ENCODE results near the gene SPRR4. TPM values are rescaled to one million over a fixed set of nuclear protein-coding genes. Genes with fewer than 3 reads are reported as not detected.

Gene SPRR4
- total RNA-seq, 1 donor from 2014 or later, result not detected

DNA sequence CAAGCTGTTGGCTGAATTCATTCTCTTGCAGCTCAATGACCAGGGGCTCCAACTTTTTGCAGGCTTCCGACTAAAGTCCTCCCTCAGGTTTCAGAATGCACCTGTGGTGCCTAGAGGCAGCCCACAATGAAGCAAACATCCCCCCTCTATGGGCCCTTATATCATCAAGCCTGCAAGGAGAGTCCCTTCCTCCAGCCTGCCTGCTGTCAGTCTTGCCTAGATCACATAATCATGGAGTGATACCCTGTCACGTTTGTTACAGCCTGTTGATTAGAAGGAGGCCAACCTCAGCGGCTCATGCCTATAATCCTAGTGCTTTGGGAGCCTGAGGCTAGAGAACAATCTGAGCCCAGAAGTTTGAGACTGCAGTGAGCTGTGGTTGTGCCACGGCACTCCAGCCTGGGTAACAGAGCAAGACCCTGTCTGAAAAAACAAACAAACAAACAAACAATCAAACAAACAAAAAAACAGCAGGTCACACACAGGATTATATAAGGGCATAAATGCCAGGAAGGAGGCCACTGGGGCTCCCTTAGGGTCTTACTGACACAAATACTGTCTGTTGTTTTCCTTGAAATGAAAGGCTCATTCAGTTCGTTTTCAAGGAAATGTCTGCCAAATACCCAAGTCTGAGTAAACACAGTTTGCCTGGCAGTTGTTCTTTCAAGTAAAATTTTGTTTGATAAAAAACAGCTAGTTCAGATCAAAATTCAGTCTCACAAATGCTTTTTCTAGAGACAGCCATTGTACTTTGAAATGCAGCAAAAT lies 26.4 kb downstream of the SPRR4 start:
- intact Hi-C loops (cut with DNase I), result no loop called here
- Histone ChIP-seq H3K27ac (no peak overlapping the region), H3K9me3 (no peaks in the 10 kb centered on the region), H3K36me3 (no peaks in the 10 kb centered on the region), H3K27me3 (ENCODE audit: low read depth) (no peaks in the 10 kb centered on the region), H3K4me1 (no peaks in the 10 kb centered on the region), H3K4me3 (no peak overlapping the region)
- DNase-seq, result no peak
- TF ChIP-seq, protein P1, sequence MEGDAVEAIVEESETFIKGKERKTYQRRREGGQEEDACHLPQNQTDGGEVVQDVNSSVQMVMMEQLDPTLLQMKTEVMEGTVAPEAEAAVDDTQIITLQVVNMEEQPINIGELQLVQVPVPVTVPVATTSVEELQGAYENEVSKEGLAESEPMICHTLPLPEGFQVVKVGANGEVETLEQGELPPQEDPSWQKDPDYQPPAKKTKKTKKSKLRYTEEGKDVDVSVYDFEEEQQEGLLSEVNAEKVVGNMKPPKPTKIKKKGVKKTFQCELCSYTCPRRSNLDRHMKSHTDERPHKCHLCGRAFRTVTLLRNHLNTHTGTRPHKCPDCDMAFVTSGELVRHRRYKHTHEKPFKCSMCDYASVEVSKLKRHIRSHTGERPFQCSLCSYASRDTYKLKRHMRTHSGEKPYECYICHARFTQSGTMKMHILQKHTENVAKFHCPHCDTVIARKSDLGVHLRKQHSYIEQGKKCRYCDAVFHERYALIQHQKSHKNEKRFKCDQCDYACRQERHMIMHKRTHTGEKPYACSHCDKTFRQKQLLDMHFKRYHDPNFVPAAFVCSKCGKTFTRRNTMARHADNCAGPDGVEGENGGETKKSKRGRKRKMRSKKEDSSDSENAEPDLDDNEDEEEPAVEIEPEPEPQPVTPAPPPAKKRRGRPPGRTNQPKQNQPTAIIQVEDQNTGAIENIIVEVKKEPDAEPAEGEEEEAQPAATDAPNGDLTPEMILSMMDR (IDR thresholded peaks at IDR 0.05), result no peak
- no peak for ATAC-seq

DNA sequence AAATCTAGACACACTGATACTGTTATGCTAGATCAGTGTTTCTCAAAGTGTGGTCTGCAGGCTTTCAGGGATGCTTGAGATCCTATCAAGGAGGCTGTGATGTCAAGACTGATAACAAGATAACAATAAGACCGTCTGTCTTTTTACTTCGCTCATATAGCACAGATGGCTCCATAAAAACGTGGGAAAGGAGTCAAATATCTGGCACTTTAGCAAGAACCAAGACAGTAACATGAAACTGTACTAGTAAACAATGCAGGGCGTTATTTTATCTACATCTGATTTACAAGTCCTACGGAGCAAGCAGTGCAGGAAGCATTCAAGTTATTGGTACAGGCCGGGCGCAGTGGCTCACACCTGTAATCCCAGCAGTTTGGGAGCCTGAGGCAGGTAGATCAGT lies 27.5 kb downstream of the SPRR4 start:
- H3K4me3 ChIP-seq, result no peak overlapping the region
- H3K27ac ChIP-seq, result no peak overlapping the region
- intact Hi-C loops (cut with DNase I), result no loop called here
- H3K4me1 ChIP-seq, result no peaks in the 10 kb centered on the region
- no peaks in the 10 kb centered on the region for H3K27me3 ChIP-seq (ENCODE audit: low read depth)
- H3K36me3 ChIP-seq, result no peaks in the 10 kb centered on the region
- no peak for ATAC-seq
- H3K9me3 ChIP-seq, result no peaks in the 10 kb centered on the region
- TF ChIP-seq, protein P1 (IDR thresholded peaks at IDR 0.05), result no peak
- no peak for DNase-seq

GRCh38 chr1:152998476-152998875 lies 28.0 kb downstream of the SPRR4 start:
- ATAC-seq (no peak), DNase-seq (no peak)
- intact Hi-C loops (cut with DNase I), result no loop called here
- Histone ChIP-seq H3K4me1 (no peaks in the 10 kb centered on the region), H3K27ac (no peak overlapping the region), H3K27me3 (ENCODE audit: low read depth) (no peaks in the 10 kb centered on the region), H3K4me3 (no peak overlapping the region), H3K36me3 (no peaks in the 10 kb centered on the region), H3K9me3 (no peaks in the 10 kb centered on the region)
- TF ChIP-seq, protein P1 (IDR thresholded peaks at IDR 0.05), result no peak

DNA sequence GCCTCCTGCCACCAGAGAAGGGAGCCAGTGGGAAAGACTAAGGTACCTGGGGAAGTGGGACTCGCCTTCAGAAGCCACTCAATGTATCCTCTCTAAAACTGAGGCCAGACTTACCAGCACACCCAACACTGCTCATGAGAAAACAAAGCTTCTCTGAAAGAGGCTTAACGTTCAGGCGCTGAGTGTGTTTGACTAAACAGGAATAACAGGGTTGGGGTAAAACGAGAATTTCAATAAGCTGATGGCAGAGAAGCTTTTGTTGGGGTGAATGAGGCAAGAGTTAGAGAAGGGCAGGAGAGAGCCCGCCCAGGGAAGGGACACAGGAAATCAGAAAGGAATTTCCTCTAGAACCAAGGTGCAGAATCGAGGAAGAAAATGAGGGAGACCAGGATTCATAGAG lies 29.4 kb downstream of the SPRR4 start:
- DNase-seq (no peak), ATAC-seq (no peak)
- Histone ChIP-seq H3K4me1 (no peaks in the 10 kb centered on the region), H3K27me3 (ENCODE audit: low read depth) (no peaks in the 10 kb centered on the region), H3K9me3 (no peaks in the 10 kb centered on the region), H3K27ac (no peak overlapping the region), H3K4me3 (no peak overlapping the region), H3K36me3 (no peaks in the 10 kb centered on the region)
- intact Hi-C loops (cut with DNase I), result no loop called here
- TF ChIP-seq, protein P1 (IDR thresholded peaks at IDR 0.05), result no peak

DNA sequence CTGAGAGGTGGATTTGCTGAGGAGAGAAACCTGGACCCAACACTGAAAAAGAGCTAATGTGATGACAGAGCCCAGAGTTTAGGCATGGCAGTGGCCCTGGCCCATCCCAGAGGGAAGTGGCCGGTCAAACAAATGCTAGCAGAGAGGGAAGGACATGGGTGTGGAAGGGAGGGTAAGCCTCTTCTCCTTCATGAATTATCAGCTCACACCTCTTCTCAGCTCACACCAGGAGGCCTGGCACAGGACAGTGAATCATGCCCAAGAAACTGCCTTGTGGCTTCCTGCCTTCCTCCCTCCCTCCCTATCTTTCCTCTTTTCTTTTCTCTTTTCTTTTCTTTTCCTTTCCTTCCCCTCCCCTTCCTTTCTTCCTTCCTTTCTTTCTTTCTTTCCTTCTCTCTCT lies 29.8 kb downstream of the SPRR4 start:
- DNase-seq (no peak), ATAC-seq (no peak)
- intact Hi-C loops (cut with DNase I), result no loop called here
- Histone ChIP-seq H3K36me3 (no peaks in the 10 kb centered on the region), H3K9me3 (no peaks in the 10 kb centered on the region), H3K27ac (no peak overlapping the region), H3K4me1 (no peaks in the 10 kb centered on the region), H3K4me3 (no peak overlapping the region), H3K27me3 (ENCODE audit: low read depth) (no peaks in the 10 kb centered on the region)
- TF ChIP-seq, protein P1 (IDR thresholded peaks at IDR 0.05), result no peak

All from lower lobe of right lung (tissue), 2 donors.